Glutamatergic neuron (in vitro differentiated cells): ENCODE measurements around the gene C16orf87. TPM values are rescaled to one million over a fixed set of nuclear protein-coding genes. Genes with fewer than 3 reads are reported as not detected.
"Not testable (repeated sequence)": the region's sequence is repeated elsewhere in the genome, so short reads cannot be mapped to it uniquely, and the experiment has no call there.

Source experiments
- DNase-seq: peaks from one replicate; pipeline ENCODE4 v3.0.0; 2022
- H3K27ac Mint-ChIP-seq: one replicate; pipeline ENCODE4 v1.8.0; 2020; ENCODE audit warnings: mild to moderate bottlenecking, mixed read lengths, inconsistent platforms; ENCODE audit not compliant: unreplicated experiment
- H3K27me3 Mint-ChIP-seq: one replicate; pipeline ENCODE4 v1.8.0; 2020; ENCODE audit warnings: mild to moderate bottlenecking, moderate library complexity, mixed read lengths, inconsistent platforms; ENCODE audit not compliant: unreplicated experiment
- H3K36me3 Mint-ChIP-seq: one replicate; pipeline ENCODE4 v1.8.0; 2020; ENCODE audit warnings: mild to moderate bottlenecking, mixed read lengths, inconsistent platforms; ENCODE audit not compliant: unreplicated experiment
- H3K4me1 Mint-ChIP-seq: one replicate; pipeline ENCODE4 v1.8.0; 2020; ENCODE audit warnings: mild to moderate bottlenecking, low read depth, mixed read lengths, inconsistent platforms; ENCODE audit not compliant: unreplicated experiment
- H3K4me3 Mint-ChIP-seq: one replicate; pipeline ENCODE4 v1.8.0; 2020; ENCODE audit warnings: mild to moderate bottlenecking, mixed read lengths, inconsistent platforms; ENCODE audit not compliant: unreplicated experiment
- H3K9me3 Mint-ChIP-seq: one replicate; pipeline ENCODE4 v1.8.0; 2020; ENCODE audit warnings: mild to moderate bottlenecking, moderate library complexity, mixed read lengths, inconsistent platforms; ENCODE audit not compliant: unreplicated experiment
- long read RNA-seq: library from polyadenylated mRNA; unstranded; transcript quantifications from one replicate; pipeline ENCODE4 v2.0.0, GENCODE V29; 2020; ENCODE audit not compliant: unreplicated experiment
- total RNA-seq: library from RNA; stranded (reverse); fragmentation: NEBNext Ultra II Directional; extraction: Animal tissue kit (Norgen Biotek cat#: 25700); gene quantifications from one replicate; pipeline ENCODE4 v1.2.1, GENCODE V29; 2021; ENCODE audit not compliant: unreplicated experiment
- TF ChIP-seq, protein P1 (sequence below): fragments of 200-600 bp; sonication (generic); IDR thresholded peaks from one replicate; pipeline ENCODE4 v1.5.0; 2021; ENCODE audit not compliant: partially characterized antibody, unreplicated experiment

The C16orf87 gene, protein sequence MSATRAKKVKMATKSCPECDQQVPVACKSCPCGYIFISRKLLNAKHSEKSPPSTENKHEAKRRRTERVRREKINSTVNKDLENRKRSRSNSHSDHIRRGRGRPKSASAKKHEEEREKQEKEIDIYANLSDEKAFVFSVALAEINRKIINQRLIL
- total RNA-seq: 15.8 TPM
- long read RNA-seq, full-length matches to known transcripts: 29 of 30 reads
- long read RNA-seq, partial matches to known transcripts: 0 of 30 reads
- long read RNA-seq, other reads (novel, unspliced or antisense): 1 of 30 reads

DNA sequence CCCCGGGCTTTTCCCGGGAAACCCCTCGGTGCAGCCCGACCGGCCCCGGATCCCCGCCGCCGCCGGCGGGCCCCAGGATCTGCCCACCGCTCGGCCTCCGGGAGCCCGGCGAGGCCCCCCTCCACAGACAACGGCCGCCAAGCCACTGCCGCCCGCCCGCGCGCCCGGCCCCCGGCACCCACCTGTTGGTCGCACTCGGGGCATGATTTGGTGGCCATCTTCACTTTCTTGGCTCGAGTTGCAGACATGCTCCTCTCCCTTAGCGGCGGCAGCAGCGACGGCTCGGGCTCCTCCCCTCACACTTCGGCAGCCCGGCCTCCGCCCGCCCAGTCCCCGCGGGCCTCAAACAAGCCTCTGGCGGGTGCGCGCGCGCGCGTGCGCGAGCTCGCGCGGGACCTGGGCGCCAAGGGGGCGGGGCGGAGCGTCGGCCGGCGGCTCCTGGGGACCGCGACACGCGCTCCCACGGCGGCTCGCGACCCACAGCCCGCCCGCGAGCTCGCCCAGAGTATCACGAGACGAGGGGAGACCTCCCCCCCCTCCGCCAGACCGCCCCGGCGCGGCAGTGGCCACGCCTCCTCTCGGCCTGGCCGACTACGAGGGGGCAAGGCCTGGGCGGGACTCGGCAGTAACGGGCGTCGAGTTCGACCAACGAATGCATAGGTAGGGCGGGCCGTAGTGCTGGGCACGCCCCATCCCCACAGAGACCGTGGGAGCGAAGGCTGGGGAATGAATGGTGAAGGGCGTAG, at the start of gene C16orf87:
TSS of gene C16orf87 (minus strand) at position 279 of the 746 bp plus-strand sequence. CDS start at position 248, 31 bp downstream.
- DNase-seq: peak; percentile 94
- peaks cover 8% of the 10 kb centered on the region for H3K9me3 Mint-ChIP-seq
- TF ChIP-seq, protein P1, sequence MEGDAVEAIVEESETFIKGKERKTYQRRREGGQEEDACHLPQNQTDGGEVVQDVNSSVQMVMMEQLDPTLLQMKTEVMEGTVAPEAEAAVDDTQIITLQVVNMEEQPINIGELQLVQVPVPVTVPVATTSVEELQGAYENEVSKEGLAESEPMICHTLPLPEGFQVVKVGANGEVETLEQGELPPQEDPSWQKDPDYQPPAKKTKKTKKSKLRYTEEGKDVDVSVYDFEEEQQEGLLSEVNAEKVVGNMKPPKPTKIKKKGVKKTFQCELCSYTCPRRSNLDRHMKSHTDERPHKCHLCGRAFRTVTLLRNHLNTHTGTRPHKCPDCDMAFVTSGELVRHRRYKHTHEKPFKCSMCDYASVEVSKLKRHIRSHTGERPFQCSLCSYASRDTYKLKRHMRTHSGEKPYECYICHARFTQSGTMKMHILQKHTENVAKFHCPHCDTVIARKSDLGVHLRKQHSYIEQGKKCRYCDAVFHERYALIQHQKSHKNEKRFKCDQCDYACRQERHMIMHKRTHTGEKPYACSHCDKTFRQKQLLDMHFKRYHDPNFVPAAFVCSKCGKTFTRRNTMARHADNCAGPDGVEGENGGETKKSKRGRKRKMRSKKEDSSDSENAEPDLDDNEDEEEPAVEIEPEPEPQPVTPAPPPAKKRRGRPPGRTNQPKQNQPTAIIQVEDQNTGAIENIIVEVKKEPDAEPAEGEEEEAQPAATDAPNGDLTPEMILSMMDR: no peak
- H3K4me1 Mint-ChIP-seq: peaks cover 7% of the 10 kb centered on the region
- peaks cover 5% of the 10 kb centered on the region for H3K27me3 Mint-ChIP-seq
- H3K4me3 Mint-ChIP-seq: peak within 1 kb of the TSS; percentile 100
- no peaks in the 10 kb centered on the region for H3K36me3 Mint-ChIP-seq
- H3K27ac Mint-ChIP-seq: peak within 1 kb of the TSS; percentile 99

GRCh38 chr16:46875243-46875642, 44.3 kb upstream of the C16orf87 start:
- peaks cover 2% of the 10 kb centered on the region for H3K4me1 Mint-ChIP-seq
- H3K36me3 Mint-ChIP-seq: no peaks in the 10 kb centered on the region
- no peak overlapping the region for H3K4me3 Mint-ChIP-seq
- TF ChIP-seq, protein P1: no peak
- H3K9me3 Mint-ChIP-seq: peaks cover 3% of the 10 kb centered on the region
- DNase-seq: no peak
- no peaks in the 10 kb centered on the region for H3K27me3 Mint-ChIP-seq
- no peak overlapping the region for H3K27ac Mint-ChIP-seq

DNA sequence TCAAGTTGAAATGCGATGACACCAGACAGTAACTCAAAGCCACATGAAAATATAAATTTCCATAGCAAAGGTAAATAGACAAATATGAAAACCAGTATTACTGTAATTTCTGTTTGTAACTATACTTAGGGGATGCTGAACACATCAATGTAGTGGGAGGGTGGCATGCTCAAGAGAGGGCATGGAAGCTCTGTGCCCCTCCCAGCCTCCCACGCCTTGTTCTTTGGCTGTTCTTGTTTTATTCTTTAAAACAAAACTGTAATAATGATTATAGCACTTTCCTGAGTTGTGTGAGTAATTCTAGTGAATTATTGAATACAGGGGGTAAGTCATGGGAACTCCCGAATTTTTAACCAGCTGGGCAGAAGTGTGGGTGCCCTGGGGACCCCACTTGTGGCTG, 42.2 kb upstream of the C16orf87 start:
- Mint-ChIP-seq H3K4me1 (peaks cover 2% of the 10 kb centered on the region), H3K4me3 (no peak overlapping the region), H3K27ac (no peak overlapping the region), H3K9me3 (peaks cover 2% of the 10 kb centered on the region), H3K27me3 (no peaks in the 10 kb centered on the region), H3K36me3 (no peaks in the 10 kb centered on the region)
- TF ChIP-seq, protein P1: no peak
- DNase-seq: no peak

- H3K4me3 Mint-ChIP-seq: no peak overlapping the region
- no peaks in the 10 kb centered on the region for H3K36me3 Mint-ChIP-seq
- no peak overlapping the region for H3K27ac Mint-ChIP-seq
- peaks cover 1% of the 10 kb centered on the region for H3K27me3 Mint-ChIP-seq
- TF ChIP-seq, protein P1: no peak
- H3K9me3 Mint-ChIP-seq: peaks cover 4% of the 10 kb centered on the region
- no peak for DNase-seq
- H3K4me1 Mint-ChIP-seq: peaks cover 2% of the 10 kb centered on the region
These were observed 40.6 kb upstream of the C16orf87 start for GRCh38 chr16:46871597-46871996.

- H3K36me3 Mint-ChIP-seq, H3K4me3 Mint-ChIP-seq, H3K27me3 Mint-ChIP-seq, DNase-seq, H3K9me3 Mint-ChIP-seq, H3K4me1 Mint-ChIP-seq, H3K27ac Mint-ChIP-seq: not testable (repeated sequence)
These were observed 37.9 kb upstream of the C16orf87 start for GRCh38 chr16:46868891-46869290.

DNA sequence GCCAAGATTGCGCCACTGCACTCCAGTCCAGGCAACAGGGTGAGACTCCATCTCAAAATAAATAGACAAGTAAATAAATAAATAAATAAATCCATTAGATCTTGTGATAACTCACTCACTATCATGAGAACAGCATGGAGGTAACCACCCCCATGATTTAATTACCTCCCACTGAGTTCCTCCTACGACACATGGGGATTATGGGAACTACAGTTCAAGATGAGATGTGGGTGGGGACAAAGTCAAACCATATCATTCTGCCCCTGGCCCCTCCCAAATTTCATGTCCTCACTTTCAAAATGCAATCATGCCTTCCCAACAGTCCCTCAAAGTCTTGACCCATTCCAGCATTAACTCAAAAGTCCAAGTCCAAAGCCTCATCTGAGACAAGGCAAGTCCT, 36.5 kb upstream of the C16orf87 start:
- not testable (repeated sequence) for H3K9me3 Mint-ChIP-seq, H3K4me1 Mint-ChIP-seq, H3K4me3 Mint-ChIP-seq

More for the DNA sequence above, 36.5 kb upstream of the C16orf87 start:
- H3K27me3 Mint-ChIP-seq, H3K36me3 Mint-ChIP-seq, DNase-seq, H3K27ac Mint-ChIP-seq: not testable (repeated sequence)
